ENCODE measurements around the gene UBXN10. TPM values are rescaled to one million over a fixed set of nuclear protein-coding genes. Genes with fewer than 3 reads are reported as not detected.

The UBXN10 gene
- total RNA-seq, 1 experiment from 2014 or later, result 0.33 TPM

GRCh38 chr1:20223106-20223505 lies 37.2 kb downstream of the UBXN10 start:
- no TSS peak for BruUV-seq (replicated peaks)
- H3K9me3 Mint-ChIP-seq (ENCODE audit: low read depth, unreplicated experiment), result no peaks in the 10 kb centered on the region
- H3K4me3 Mint-ChIP-seq (ENCODE audit: low read depth, unreplicated experiment), result no peak overlapping the region
- DNase-seq, result no peak
- no peaks in the 10 kb centered on the region for H3K36me3 Mint-ChIP-seq (ENCODE audit: insufficient read depth, unreplicated experiment)
- H3K27ac Mint-ChIP-seq (ENCODE audit: unreplicated experiment), result no peak overlapping the region
- intact Hi-C loops (cut with micrococcal nuclease; ENCODE audit: unreplicated experiment), result no loop called here
- CTCF ChIA-PET, result no interaction called here
- no peaks in the 10 kb centered on the region for H3K4me1 Mint-ChIP-seq (ENCODE audit: low read depth, unreplicated experiment)
- H3K27me3 Mint-ChIP-seq (ENCODE audit: unreplicated experiment), result peaks cover 66% of the 10 kb centered on the region
- TF ChIP-seq, protein P1, sequence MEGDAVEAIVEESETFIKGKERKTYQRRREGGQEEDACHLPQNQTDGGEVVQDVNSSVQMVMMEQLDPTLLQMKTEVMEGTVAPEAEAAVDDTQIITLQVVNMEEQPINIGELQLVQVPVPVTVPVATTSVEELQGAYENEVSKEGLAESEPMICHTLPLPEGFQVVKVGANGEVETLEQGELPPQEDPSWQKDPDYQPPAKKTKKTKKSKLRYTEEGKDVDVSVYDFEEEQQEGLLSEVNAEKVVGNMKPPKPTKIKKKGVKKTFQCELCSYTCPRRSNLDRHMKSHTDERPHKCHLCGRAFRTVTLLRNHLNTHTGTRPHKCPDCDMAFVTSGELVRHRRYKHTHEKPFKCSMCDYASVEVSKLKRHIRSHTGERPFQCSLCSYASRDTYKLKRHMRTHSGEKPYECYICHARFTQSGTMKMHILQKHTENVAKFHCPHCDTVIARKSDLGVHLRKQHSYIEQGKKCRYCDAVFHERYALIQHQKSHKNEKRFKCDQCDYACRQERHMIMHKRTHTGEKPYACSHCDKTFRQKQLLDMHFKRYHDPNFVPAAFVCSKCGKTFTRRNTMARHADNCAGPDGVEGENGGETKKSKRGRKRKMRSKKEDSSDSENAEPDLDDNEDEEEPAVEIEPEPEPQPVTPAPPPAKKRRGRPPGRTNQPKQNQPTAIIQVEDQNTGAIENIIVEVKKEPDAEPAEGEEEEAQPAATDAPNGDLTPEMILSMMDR (IDR thresholded peaks at IDR 0.05; ENCODE audit: unreplicated experiment), result no peak

- H3K4me3 Mint-ChIP-seq (ENCODE audit: low read depth, unreplicated experiment), result no peak overlapping the region
- no peaks in the 10 kb centered on the region for H3K9me3 Mint-ChIP-seq (ENCODE audit: low read depth, unreplicated experiment)
- no TSS peak for BruUV-seq (replicated peaks)
- H3K27ac Mint-ChIP-seq (ENCODE audit: unreplicated experiment), result no peak overlapping the region
- TF ChIP-seq, protein P1 (IDR thresholded peaks at IDR 0.05; ENCODE audit: unreplicated experiment), result no peak
- CTCF ChIA-PET, result no interaction called here
- no peaks in the 10 kb centered on the region for H3K36me3 Mint-ChIP-seq (ENCODE audit: insufficient read depth, unreplicated experiment)
- intact Hi-C loops (cut with micrococcal nuclease; ENCODE audit: unreplicated experiment), result no loop called here
- no peaks in the 10 kb centered on the region for H3K4me1 Mint-ChIP-seq (ENCODE audit: low read depth, unreplicated experiment)
- no peak for DNase-seq
- H3K27me3 Mint-ChIP-seq (ENCODE audit: unreplicated experiment), result peaks cover 73% of the 10 kb centered on the region
These were observed 37.9 kb downstream of the UBXN10 start for GRCh38 chr1:20223551-20224419.

- CTCF ChIA-PET, result no interaction called here
- H3K4me1 Mint-ChIP-seq (ENCODE audit: low read depth, unreplicated experiment), result no peaks in the 10 kb centered on the region
- TF ChIP-seq, protein P1 (IDR thresholded peaks at IDR 0.05; ENCODE audit: unreplicated experiment), result no peak
- intact Hi-C loops (cut with micrococcal nuclease; ENCODE audit: unreplicated experiment), result no loop called here
- H3K36me3 Mint-ChIP-seq (ENCODE audit: insufficient read depth, unreplicated experiment), result no peaks in the 10 kb centered on the region
- DNase-seq, result no peak
- no TSS peak for BruUV-seq (replicated peaks)
- H3K4me3 Mint-ChIP-seq (ENCODE audit: low read depth, unreplicated experiment), result no peak overlapping the region
- peaks cover 75% of the 10 kb centered on the region for H3K27me3 Mint-ChIP-seq (ENCODE audit: unreplicated experiment)
- H3K27ac Mint-ChIP-seq (ENCODE audit: unreplicated experiment), result no peak overlapping the region
- no peaks in the 10 kb centered on the region for H3K9me3 Mint-ChIP-seq (ENCODE audit: low read depth, unreplicated experiment)
These were observed 38.6 kb downstream of the UBXN10 start for GRCh38 chr1:20224546-20224945.

DNA sequence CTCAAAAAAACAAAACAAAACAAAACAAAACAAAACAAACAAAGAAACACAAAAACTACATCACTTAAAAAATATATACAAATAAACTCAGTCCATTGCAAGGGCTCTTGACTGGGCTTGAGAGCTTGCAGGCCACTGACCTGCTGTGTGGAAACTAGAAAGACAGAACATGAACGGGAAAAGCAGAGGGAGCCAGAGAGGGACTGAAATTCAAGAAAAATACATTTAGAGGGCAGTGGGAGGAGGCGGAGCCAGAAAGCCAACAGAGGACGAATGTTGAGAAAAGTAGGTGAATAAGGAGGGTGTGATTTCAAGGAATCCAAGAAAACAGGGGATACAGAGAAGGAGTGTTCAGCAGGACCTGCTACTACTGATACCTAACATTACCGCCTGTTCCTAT lies 41.8 kb downstream of the UBXN10 start:
- H3K4me1 Mint-ChIP-seq (ENCODE audit: low read depth, unreplicated experiment), result peaks cover 8% of the 10 kb centered on the region
- CTCF ChIA-PET, result no interaction called here
- no peaks in the 10 kb centered on the region for H3K36me3 Mint-ChIP-seq (ENCODE audit: insufficient read depth, unreplicated experiment)
- H3K27ac Mint-ChIP-seq (ENCODE audit: unreplicated experiment), result no peak overlapping the region
- no peak overlapping the region for H3K4me3 Mint-ChIP-seq (ENCODE audit: low read depth, unreplicated experiment)
- no peak for DNase-seq
- peaks cover 4% of the 10 kb centered on the region for H3K9me3 Mint-ChIP-seq (ENCODE audit: low read depth, unreplicated experiment)
- peaks cover 63% of the 10 kb centered on the region for H3K27me3 Mint-ChIP-seq (ENCODE audit: unreplicated experiment)
- intact Hi-C loops (cut with micrococcal nuclease; ENCODE audit: unreplicated experiment), result no loop called here
- TF ChIP-seq, protein P1 (IDR thresholded peaks at IDR 0.05; ENCODE audit: unreplicated experiment), result no peak
- no TSS peak for BruUV-seq (replicated peaks)
